Chondrocyte (in vitro differentiated cells): ENCODE measurements around the gene ST8SIA5. TPM values are rescaled to one million over a fixed set of nuclear protein-coding genes. Genes with fewer than 3 reads are reported as not detected.

ENCODE experiments used
- DNase-seq: peaks from one replicate; pipeline ENCODE4 v3.0.0; 2021; ENCODE audit warnings: mixed read lengths, low spot score
- H3K27ac Mint-ChIP-seq: one replicate; pipeline ENCODE4 v1.8.0; 2021; ENCODE audit warnings: mild to moderate bottlenecking, moderate library complexity, mixed read lengths; ENCODE audit not compliant: unreplicated experiment
- H3K27me3 Mint-ChIP-seq: 2 replicates; pipeline ENCODE4 v1.8.0; 2021; ENCODE audit warnings: low read depth, mixed read lengths
- H3K36me3 Mint-ChIP-seq: 2 replicates; pipeline ENCODE4 v1.8.0; 2021; ENCODE audit warnings: low read depth, mixed read lengths
- H3K4me1 Mint-ChIP-seq: 2 replicates; pipeline ENCODE4 v1.8.0; 2021; ENCODE audit warnings: low read depth, mild to moderate bottlenecking, mixed read lengths
- H3K4me3 Mint-ChIP-seq: one replicate; pipeline ENCODE4 v1.8.0; 2021; ENCODE audit warnings: mild to moderate bottlenecking, moderate library complexity, mixed read lengths; ENCODE audit not compliant: unreplicated experiment
- H3K9me3 Mint-ChIP-seq: 2 replicates; pipeline ENCODE4 v1.8.0; 2021; ENCODE audit warnings: low read depth, mixed read lengths
- CTCF ChIP-seq: fragments of 200-600 bp; sonication (generic); IDR thresholded peaks from 2 replicates; pipeline ENCODE4 v1.5.0; 2021; ENCODE audit warnings: antibody characterized with exemption, mild to moderate bottlenecking, moderate library complexity
- total RNA-seq: library from RNA; stranded (reverse); gene quantifications from 3 replicates; pipeline ENCODE4 v1.2.1, GENCODE V29; 2021

The ST8SIA5 gene
- total RNA-seq, 1 donor from 2014 or later: 0.25 TPM

DNA sequence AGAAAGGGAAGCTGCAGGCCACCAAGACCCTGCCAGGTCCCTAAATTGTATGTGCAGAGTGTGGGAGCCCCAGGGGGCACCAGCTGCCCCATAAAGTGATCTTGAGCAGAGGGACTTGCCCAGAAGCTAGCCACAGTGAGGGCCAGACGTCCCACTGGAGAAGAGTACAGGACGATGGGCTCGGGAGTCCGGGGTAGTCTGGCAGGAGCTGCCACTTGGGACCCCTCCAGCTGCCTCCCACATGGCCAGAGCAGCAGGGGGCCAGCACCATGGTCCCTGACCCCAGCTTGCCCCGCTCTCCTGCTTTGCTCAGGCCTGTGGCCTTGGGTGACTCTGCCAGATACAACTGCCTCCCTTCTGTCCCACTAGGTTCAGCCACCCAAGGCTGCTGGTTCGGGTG lies 88.2 kb downstream of the ST8SIA5 start:
- no peak for DNase-seq
- H3K27ac Mint-ChIP-seq: no peak overlapping the region
- H3K27me3 Mint-ChIP-seq: peaks cover 39% of the 10 kb centered on the region
- no peaks in the 10 kb centered on the region for H3K9me3 Mint-ChIP-seq
- peaks cover 2% of the 10 kb centered on the region for H3K36me3 Mint-ChIP-seq
- H3K4me1 Mint-ChIP-seq: no peaks in the 10 kb centered on the region
- H3K4me3 Mint-ChIP-seq: no peak overlapping the region
- TF ChIP-seq CTCF: no peak

GRCh38 chr18:46668135-46668534 lies 88.7 kb downstream of the ST8SIA5 start:
- peaks cover 5% of the 10 kb centered on the region for H3K36me3 Mint-ChIP-seq
- no peak for DNase-seq
- no peaks in the 10 kb centered on the region for H3K9me3 Mint-ChIP-seq
- no peak overlapping the region for H3K27ac Mint-ChIP-seq
- TF ChIP-seq CTCF: no peak
- no peaks in the 10 kb centered on the region for H3K4me1 Mint-ChIP-seq
- peaks cover 43% of the 10 kb centered on the region for H3K27me3 Mint-ChIP-seq
- H3K4me3 Mint-ChIP-seq: no peak overlapping the region

GRCh38 chr18:46663539-46663938 lies 93.3 kb downstream of the ST8SIA5 start:
- no peak for DNase-seq
- no peak for TF ChIP-seq CTCF
- Mint-ChIP-seq H3K36me3 (peaks cover 7% of the 10 kb centered on the region), H3K27ac (no peak overlapping the region), H3K9me3 (no peaks in the 10 kb centered on the region), H3K4me3 (no peak overlapping the region), H3K4me1 (no peaks in the 10 kb centered on the region), H3K27me3 (peaks cover 29% of the 10 kb centered on the region)

DNA sequence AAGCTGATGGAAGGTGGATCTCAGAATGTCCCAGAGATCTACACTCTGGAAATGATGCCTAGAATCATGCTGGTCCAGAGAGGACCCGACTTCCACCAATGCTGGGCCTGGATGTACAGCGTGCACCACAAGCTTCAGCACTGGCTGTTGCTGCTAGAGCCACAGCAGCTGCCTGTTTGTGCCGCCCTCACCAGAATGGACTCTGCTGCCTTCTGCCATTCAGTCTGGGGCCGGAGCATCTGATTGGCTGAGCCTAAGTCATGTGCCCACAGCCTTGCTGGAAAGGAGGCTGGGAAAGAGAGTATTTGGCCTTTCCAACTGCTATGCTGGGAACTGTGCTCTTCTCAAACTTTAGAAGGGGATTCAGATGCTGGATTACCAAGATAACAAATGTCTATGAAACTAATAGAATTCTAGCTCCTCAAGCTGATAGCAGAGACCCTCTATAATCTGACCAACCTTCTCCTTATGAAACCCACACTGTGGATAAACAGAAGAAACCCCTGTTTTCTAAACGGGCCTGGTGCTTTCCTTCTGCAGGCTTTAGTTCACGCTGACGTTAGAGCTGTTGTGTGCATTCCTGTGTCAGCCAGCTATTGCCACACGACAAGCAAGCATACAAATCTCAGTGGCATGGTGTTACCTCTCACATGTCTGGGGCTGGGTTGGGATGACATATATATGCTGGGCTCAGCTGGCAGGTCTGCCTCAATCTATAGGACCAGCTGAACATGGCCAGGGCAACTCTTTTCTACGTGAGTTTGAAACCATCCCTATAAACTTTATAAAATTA lies 95.7 kb downstream of the ST8SIA5 start:
- peaks cover 23% of the 10 kb centered on the region for H3K27me3 Mint-ChIP-seq
- H3K27ac Mint-ChIP-seq: no peak overlapping the region
- no peak for TF ChIP-seq CTCF
- no peak overlapping the region for H3K4me3 Mint-ChIP-seq
- no peaks in the 10 kb centered on the region for H3K9me3 Mint-ChIP-seq
- no peaks in the 10 kb centered on the region for H3K4me1 Mint-ChIP-seq
- no peak for DNase-seq
- H3K36me3 Mint-ChIP-seq: peaks cover 7% of the 10 kb centered on the region

- H3K4me3 Mint-ChIP-seq: no peak overlapping the region
- H3K27me3 Mint-ChIP-seq: peaks cover 30% of the 10 kb centered on the region
- no peaks in the 10 kb centered on the region for H3K9me3 Mint-ChIP-seq
- TF ChIP-seq CTCF: no peak
- H3K4me1 Mint-ChIP-seq: no peaks in the 10 kb centered on the region
- DNase-seq: no peak
- H3K27ac Mint-ChIP-seq: no peak overlapping the region
- peaks cover 6% of the 10 kb centered on the region for H3K36me3 Mint-ChIP-seq
Measured at GRCh38 chr18:46659484-46659883, 97.4 kb downstream of the ST8SIA5 start.
